GM23338 (cell line): ENCODE data around the gene KPNA6.

Experiments
- CREB1 ChIP-seq: fragments of 250-450 bp; sonication (Bioruptor Pico); IDR thresholded peaks from 2 replicates; pipeline ENCODE4 v1.5.0; 2020; ENCODE audit warnings: low read depth, mild to moderate bottlenecking, moderate library complexity
- CTCF ChIP-seq, 2 experiments: fragments of 200-600 bp in 1 of 2; sonication (generic) in 1 of 2; conservative IDR thresholded peaks; 2 replicates each; pipeline versions ENCODE4 v1.5.1 to v1.6.1; 2016 to 2017; ENCODE audit warnings: antibody characterized with exemption in 2 of 2, low read depth in 2 of 2, mild to moderate bottlenecking in 2 of 2, moderate library complexity in 1 of 2
- ETS1 ChIP-seq: IDR thresholded peaks from 2 replicates; pipeline ENCODE4 v1.6.1; 2016; ENCODE audit warnings: antibody characterized with exemption
- EZH2 ChIP-seq: fragments of 200-600 bp; sonication (generic); IDR thresholded peaks from one replicate; pipeline ENCODE4 v1.8.0; 2017; ENCODE audit warnings: antibody characterized with exemption, mild to moderate bottlenecking, low read depth; ENCODE audit not compliant: unreplicated experiment
- EZH2phosphoT487 ChIP-seq: fragments of 200-600 bp; sonication (generic); IDR thresholded peaks from one replicate; pipeline ENCODE4 v1.8.1; 2018; ENCODE audit warnings: antibody characterized with exemption; ENCODE audit not compliant: unreplicated experiment
- JUNB ChIP-seq: IDR thresholded peaks from one replicate; pipeline ENCODE4 v1.6.1; 2016; ENCODE audit warnings: antibody characterized with exemption; ENCODE audit not compliant: unreplicated experiment
- NANOG ChIP-seq: IDR thresholded peaks from 2 replicates; pipeline ENCODE4 v1.6.1; 2016; ENCODE audit warnings: antibody characterized with exemption, borderline replicate concordance
- POLR2AphosphoS5 ChIP-seq: IDR thresholded peaks from 2 replicates; pipeline ENCODE4 v1.6.1; 2016; ENCODE audit warnings: antibody characterized with exemption, low read depth
- REST ChIP-seq: IDR thresholded peaks from one replicate; pipeline ENCODE4 v1.6.1; 2018; ENCODE audit warnings: antibody characterized with exemption; ENCODE audit not compliant: unreplicated experiment
- ZNF331 ChIP-seq: fragments of 250-450 bp; sonication (Bioruptor Pico); IDR thresholded peaks from 2 replicates; pipeline ENCODE4 v1.5.0; 2020; ENCODE audit warnings: low read depth, mild to moderate bottlenecking, moderate library complexity

- no peak for TF ChIP-seq CTCF (conservative IDR thresholded peaks at IDR 0.05; ENCODE audit: low read depth in 2 of 2)
- no peak for TF ChIP-seq EZH2
- no peak for TF ChIP-seq REST
- TF ChIP-seq JUNB, result no peak
- TF ChIP-seq ETS1, result no peak
- no peak for TF ChIP-seq POLR2AphosphoS5
- no peak for TF ChIP-seq EZH2phosphoT487
- no peak for TF ChIP-seq CREB1 (CRISPR knock-in tag)
- TF ChIP-seq NANOG, result no peak
- no peak for TF ChIP-seq ZNF331
Measured at GRCh38 chr1:32105338-32105737, 2.5 kb upstream of the KPNA6 start.
